Bronchial epithelial cell (primary cell): ENCODE measurements around the gene SLC23A2. TPM values are rescaled to one million over a fixed set of nuclear protein-coding genes. Genes with fewer than 3 reads are reported as not detected.
A peak's percentile ranks its signal among the peaks of the same experiment; 100 is the strongest.
"Not testable (repeated sequence)": the region's sequence is repeated elsewhere in the genome, so short reads cannot be mapped to it uniquely, and the experiment has no call there.

Source experiments
- DNase-seq: peaks from one replicate; pipeline ENCODE4 v3.0.0-alpha.2; 2010; ENCODE audit warnings: low read depth
- FAIRE-seq: peaks from 2 replicates; lab custom pipeline; 2011; peaks lifted over from hg19 to GRCh38; lab: Jason Lieb, UNC
- H3K27me3 ChIP-seq: 2 replicates; pipeline ENCODE4 v1.5.1; 2011; ENCODE audit warnings: low read length; ENCODE audit not compliant: control insufficient read depth, insufficient read depth
- H3K36me3 ChIP-seq: 2 replicates; pipeline ENCODE4 v1.5.1; 2011; ENCODE audit warnings: low read length; ENCODE audit not compliant: control insufficient read depth, insufficient read depth
- H3K4me3 ChIP-seq: 2 replicates; pipeline ENCODE4 v1.5.1; 2011; ENCODE audit warnings: mild to moderate bottlenecking, low read depth, low read length, control low read depth
- CTCF ChIP-seq: IDR thresholded peaks from 2 replicates; pipeline ENCODE4 v1.5.1; 2011; ENCODE audit warnings: mild to moderate bottlenecking, moderate library complexity, low read length, control low read depth, inconsistent platforms; ENCODE audit not compliant: insufficient read depth, severe bottlenecking
- total RNA-seq: library from RNA; depleted of rRNA; stranded (reverse); fragments of >200 nt; gene quantifications from 2 replicates; pipeline ENCODE4 v1.2.1, GENCODE V29; 2014

Gene SLC23A2
- total RNA-seq, 1 donor from 2014 or later: 7.6 TPM

GRCh38 chr20:5040345-5040744 lies 39.0 kb upstream of the SLC23A2 start:
- no peak for DNase-seq
- Histone ChIP-seq H3K4me3 (no peak overlapping the region), H3K36me3 (no peaks in the 10 kb centered on the region), H3K27me3 (no peaks in the 10 kb centered on the region)
- TF ChIP-seq CTCF: no peak
- no peak for FAIRE-seq

DNA sequence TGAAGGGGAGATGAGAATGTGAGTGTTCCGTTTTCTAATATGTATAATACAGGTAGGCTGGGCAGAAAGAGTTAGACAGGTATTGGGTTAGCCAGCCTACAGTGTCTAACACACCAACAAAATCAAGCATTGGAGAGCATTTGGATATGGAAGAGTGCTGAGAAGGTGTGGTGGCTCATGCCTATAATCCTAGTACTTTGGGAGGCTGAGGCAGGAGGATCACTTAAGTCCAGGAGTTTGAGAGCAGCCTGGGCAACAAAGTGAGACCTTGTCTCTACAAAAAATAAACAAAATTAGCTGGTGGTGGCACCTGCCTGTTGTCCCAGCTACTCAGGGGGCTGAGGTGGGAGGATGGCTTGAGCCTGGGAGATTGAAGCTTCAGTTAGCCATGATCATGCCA lies 38.6 kb upstream of the SLC23A2 start:
- Histone ChIP-seq H3K36me3 (no peaks in the 10 kb centered on the region), H3K27me3 (no peaks in the 10 kb centered on the region), H3K4me3 (no peak overlapping the region)
- FAIRE-seq: no peak
- TF ChIP-seq CTCF: no peak
- no peak for DNase-seq

DNA sequence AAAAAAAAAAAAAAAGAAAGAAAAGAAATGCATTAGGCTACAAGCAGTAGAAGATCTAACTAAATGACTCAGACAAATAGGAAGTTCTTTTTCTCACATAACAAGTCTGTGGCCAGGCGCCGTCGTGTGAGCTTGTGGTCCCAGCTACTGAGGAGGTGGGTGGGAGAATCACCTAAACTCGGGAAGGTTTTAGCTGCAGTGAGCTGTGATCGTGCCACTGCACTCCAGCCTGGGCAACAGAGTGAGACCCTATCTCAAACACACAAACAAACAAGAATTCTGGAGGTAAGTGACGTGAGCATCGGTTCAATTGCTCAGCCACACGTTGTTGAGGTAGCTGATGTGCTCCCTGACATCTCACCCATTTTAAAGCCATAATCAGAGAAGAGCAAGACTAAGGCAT lies 37.9 kb upstream of the SLC23A2 start:
- Histone ChIP-seq H3K4me3 (no peak overlapping the region), H3K27me3 (no peaks in the 10 kb centered on the region), H3K36me3 (no peaks in the 10 kb centered on the region)
- FAIRE-seq (no peak), DNase-seq (no peak)
- TF ChIP-seq CTCF: no peak

- FAIRE-seq (no peak), DNase-seq (no peak)
- Histone ChIP-seq H3K36me3 (no peaks in the 10 kb centered on the region), H3K27me3 (no peaks in the 10 kb centered on the region), H3K4me3 (no peak overlapping the region)
- TF ChIP-seq CTCF: no peak
These were observed 35.5 kb upstream of the SLC23A2 start for GRCh38 chr20:5036828-5037227.

DNA sequence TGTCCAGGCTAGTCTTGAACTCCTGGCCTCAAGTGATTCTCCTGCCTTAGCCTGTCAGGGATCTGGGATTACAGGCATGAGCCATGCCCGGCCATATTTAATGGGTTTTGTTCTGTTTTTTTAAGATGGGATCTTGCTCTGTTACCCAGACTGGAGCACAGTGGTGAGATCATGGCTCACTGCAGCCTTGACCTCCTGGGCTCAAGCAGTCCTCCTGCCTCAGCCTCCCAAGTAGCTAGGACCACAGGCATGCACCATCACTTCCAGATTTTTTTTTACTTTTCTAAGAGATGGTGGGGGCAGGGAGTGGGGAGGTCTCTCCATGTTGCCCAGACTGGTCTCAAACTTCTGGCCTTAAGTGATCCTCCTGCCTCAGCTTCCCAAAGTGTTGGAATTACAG lies 34.2 kb upstream of the SLC23A2 start:
- DNase-seq, H3K36me3 ChIP-seq, H3K27me3 ChIP-seq, FAIRE-seq, H3K4me3 ChIP-seq: not testable (repeated sequence)

- H3K27me3 ChIP-seq: no peaks in the 10 kb centered on the region
- DNase-seq (peak; percentile 34), FAIRE-seq (no peak)
- TF ChIP-seq CTCF: no peak
- H3K36me3 ChIP-seq: no peaks in the 10 kb centered on the region
- H3K4me3 ChIP-seq: no peak overlapping the region
These were observed 32.3 kb upstream of the SLC23A2 start for GRCh38 chr20:5033566-5033965.

- H3K27me3 ChIP-seq, DNase-seq, H3K4me3 ChIP-seq, FAIRE-seq, H3K36me3 ChIP-seq: not testable (repeated sequence)
These were observed 30.4 kb upstream of the SLC23A2 start for GRCh38 chr20:5031701-5032100.
